ENCODE results near the gene ANKHD1. TPM values are rescaled to one million over a fixed set of nuclear protein-coding genes. Genes with fewer than 3 reads are reported as not detected.

ANKHD1 gene
- total and polyA plus RNA-seq, 2 of the 8 experiments (the other 6 are each of a cell fraction or from before 2014, with no cell fraction given) = 69.9 to 108 TPM

- TF ChIP-seq E2F6 (IDR thresholded peaks at IDR 0.05) = no peak
- no peak for TF ChIP-seq TCF12 (IDR thresholded peaks at IDR 0.05; ENCODE audit: low read depth, low read length)
- TF ChIP-seq MAFK (IDR thresholded peaks at IDR 0.05; ENCODE audit: low read depth, low read length) = no peak
- no peak for TF ChIP-seq ASH2L (IDR thresholded peaks at IDR 0.05; ENCODE audit: low read length)
- TF ChIP-seq SP2 (IDR thresholded peaks at IDR 0.05; ENCODE audit: low read length) = peak; percentile 97
- peak; percentile 85; the same call in 1 of the 2 replicates for TF ChIP-seq SP4 (IDR thresholded peaks at IDR 0.05; ENCODE audit: low read length)
- peak; percentile 81 for TF ChIP-seq TAF7 (optimal IDR thresholded peaks at IDR 0.05; ENCODE audit: borderline replicate concordance, low read depth, low read length)
- peak; percentile 70 for TF ChIP-seq PHF8 (conservative IDR thresholded peaks at IDR 0.05; ENCODE audit: low read depth, low read length)
- TF ChIP-seq CHD7 (IDR thresholded peaks at IDR 0.05; ENCODE audit: insufficient replicate concordance, low read length) = no peak
These were observed at the start of gene ANKHD1 (continued) for GRCh38 chr5:140401362-140402257.

Measured in H1 (cell line).